HUDEP-2 (cell line): ENCODE data around the gene FAM83B.
"Not testable (repeated sequence)": the region's sequence is repeated elsewhere in the genome, so short reads cannot be mapped to it uniquely, and the experiment has no call there.

Source experiments
- DNase-seq, 76 experiments: peaks; one replicate each; lab custom pipeline; 2025; ENCODE audit not compliant: unreplicated experiment in 76 of 76; lab: John Stamatoyannopoulos, UW

Gene FAM83B

DNA sequence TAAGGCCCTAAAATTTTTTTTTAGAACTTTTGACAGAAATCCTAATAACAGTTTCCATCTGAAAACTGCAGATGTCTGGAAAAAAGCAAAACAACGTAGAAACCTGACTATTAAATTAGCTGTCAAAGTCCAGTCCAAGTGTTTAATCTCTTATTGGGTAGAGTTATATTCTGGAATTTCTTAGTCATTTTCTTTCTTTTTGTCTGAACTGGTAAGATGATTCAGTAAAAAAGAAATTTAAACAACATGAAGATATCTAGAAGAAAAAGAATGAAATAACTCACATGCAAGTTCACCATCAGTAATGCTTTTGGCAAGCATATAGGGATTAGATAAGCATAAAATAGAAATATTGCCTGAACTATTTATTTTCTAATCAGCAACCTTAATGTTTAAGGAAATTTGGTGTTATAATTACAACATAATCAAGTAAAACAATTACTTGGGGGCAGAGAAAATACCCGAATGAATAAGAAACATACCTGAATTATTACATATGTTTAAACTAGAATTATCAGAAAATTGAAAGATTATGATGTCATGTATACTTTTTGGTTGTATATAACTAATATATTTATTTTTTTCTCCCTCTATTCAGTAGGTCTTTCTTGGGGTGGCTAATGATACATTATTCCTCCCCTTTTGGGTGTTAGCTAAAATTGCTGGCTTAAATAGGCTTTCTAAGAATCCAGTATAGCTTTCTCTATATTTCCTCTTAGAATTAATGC lies 51.1 kb downstream of the FAM83B start:
- DNase-seq = no peak

DNA sequence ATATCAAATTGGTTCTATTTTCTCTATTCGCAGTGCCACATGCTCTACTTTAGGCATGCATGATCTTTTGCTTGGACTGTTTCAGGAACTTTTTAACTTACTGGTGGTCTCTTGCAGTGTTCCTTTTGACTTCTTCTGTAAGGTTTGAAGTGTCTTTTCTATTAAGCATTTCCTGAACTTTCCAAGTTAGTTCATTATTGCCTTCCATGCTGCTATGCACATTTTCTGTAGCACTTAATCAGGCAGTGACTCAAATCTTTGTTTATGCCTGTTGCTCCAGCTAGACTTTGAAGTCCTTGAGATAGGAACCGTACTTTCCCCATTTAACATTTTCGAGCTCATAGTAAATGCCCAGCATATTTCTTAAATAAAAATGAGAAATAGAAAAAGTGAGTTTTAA lies 52.2 kb downstream of the FAM83B start:
- no peak for DNase-seq

DNA sequence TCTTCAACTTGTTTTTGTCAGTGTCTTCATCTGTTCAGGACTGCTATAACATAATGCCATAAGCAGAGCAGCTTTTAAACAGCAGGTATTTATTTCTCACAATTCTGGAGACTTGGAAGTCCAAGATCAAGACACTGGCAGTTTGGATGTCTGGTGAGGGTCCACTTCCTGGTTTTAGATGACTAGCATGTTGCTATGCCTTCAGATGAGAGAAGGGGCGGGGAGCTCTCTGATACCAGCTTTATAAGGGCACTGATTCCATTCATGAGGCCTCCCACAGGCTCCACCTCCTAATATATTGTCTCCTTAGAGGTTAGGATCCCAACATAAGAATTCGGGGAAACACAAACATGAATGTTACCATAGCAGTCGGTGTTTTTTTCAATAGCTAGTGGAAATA lies 52.9 kb downstream of the FAM83B start:
- DNase-seq = no peak

GRCh38 chr6:54899986-54900385 lies 53.4 kb downstream of the FAM83B start:
- DNase-seq = no peak

- no peak for DNase-seq
These were observed 54.1 kb downstream of the FAM83B start for GRCh38 chr6:54900666-54901065.

- no peak for DNase-seq
These were observed 57.3 kb downstream of the FAM83B start for GRCh38 chr6:54903884-54904283.

GRCh38 chr6:54907355-54907754 lies 60.8 kb downstream of the FAM83B start:
- no peak for DNase-seq

DNA sequence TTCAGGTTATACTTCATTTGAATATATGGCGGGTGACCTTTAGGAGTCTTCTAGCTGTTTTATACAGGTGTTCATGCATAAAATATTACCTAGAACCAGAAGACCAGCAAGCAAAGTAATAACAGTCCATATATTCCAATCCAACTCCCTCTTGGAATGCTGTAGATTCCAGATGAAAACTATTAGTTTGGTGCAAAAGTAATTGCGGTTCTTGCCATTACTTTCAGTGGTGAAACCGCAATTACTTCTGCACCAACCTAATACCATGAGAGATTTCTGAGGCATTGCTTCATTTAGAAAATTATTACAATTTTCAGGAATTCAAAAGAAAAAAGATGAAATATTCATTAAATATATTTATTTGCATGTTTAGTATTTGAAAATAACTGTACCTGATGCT lies 62.6 kb downstream of the FAM83B start:
- DNase-seq = no peak

- DNase-seq = no peak
These were observed 63.9 kb downstream of the FAM83B start for GRCh38 chr6:54910431-54910884.

GRCh38 chr6:54910921-54911320 lies 64.3 kb downstream of the FAM83B start:
- DNase-seq = no peak

GRCh38 chr6:54913211-54913610 lies 66.6 kb downstream of the FAM83B start:
- no peak for DNase-seq

DNA sequence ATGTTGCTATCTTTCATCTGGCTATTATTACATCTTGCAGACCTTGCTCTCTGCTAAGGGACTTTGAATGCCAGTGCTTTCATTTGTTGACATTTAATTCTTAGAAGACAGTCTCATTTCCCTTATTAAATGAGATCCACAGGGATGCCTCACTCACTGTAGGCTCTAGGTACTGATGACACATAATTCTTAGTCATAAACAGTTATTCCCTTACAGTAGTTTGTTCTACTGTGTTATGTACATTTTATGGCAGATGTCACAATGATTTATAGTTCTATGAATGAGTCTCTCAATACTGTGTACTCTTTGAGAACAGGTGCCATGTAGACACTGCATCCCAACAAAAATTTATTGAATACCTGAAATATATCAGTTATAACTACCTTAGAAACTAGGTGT lies 70.3 kb downstream of the FAM83B start:
- DNase-seq = no peak

- DNase-seq = no peak
These were observed 74.1 kb downstream of the FAM83B start for GRCh38 chr6:54920628-54921027.

DNA sequence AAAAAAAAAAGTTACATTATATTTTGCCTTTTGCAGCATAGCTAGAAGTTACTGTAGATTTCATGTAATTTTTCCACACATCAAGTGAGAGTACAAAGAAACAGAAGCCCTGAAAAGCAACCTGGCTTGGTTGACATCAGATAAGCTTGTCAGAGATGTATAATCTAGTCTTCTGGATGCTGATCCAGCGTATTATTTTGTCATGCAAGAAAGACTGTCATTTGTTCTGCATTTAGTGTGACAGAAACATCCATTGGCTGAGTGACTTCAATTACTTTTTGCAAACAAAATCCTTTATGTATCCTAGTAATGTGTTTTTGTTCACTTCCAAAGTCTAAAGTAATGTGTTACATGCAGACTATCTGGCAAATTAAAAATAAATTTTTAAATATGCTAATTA lies 75.3 kb downstream of the FAM83B start:
- no peak for DNase-seq

DNA sequence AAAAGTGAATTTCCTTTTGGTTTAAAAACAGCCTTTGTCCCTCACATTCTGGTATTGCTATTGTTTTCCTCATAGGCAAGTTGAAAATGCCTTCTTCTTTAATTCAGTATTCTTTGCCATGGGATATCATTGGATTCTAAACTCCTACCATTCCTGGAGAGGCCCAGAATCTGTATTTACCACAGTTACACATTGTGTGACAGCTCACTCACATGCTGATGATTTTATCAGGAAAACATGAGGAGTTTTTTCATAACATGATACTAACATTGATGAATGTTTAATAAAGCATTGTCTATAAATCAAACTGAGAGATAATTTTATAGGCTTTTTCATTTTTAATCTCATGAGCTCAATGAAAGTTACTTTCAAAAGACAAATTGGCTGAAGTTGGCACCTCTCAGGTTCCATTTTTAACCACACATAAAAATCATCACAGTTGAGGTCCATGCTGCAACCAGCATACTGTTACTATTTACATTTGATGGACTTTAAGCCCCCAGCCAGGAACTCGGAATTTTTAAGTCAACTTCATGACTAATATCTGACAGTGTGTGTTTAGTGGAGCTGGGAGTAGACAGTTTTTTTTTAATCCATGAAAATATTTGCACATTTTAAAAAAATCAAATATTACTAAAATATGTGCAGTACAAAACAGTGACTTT lies 82.8 kb downstream of the FAM83B start:
- DNase-seq = no peak

DNA sequence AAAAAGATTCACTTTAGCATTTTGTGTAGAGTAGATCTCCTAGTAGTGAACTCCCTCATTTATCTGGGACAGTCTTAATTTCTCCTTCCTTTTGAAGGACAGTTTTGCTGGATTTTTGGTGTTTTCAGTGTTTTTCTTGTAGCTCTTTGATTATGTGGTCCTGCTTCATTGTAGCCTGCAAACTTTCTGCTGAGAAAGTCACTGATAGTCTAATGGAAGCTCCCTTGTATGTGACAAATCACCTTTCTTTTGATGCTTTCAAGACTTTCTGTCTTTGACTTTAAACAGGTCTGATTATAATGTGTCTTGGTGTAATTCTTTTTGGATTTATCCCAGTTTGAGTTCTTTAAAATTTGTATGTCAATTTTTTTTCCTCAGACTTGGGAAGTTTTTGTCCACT lies 86.1 kb downstream of the FAM83B start:
- DNase-seq = no peak

- no peak for DNase-seq
These were observed 89.2 kb downstream of the FAM83B start for GRCh38 chr6:54935739-54936138.

GRCh38 chr6:54937371-54937770 lies 90.8 kb downstream of the FAM83B start:
- DNase-seq = no peak

- DNase-seq = no peak
These were observed 111.1 kb downstream of the FAM83B start for GRCh38 chr6:54957698-54958097.

DNA sequence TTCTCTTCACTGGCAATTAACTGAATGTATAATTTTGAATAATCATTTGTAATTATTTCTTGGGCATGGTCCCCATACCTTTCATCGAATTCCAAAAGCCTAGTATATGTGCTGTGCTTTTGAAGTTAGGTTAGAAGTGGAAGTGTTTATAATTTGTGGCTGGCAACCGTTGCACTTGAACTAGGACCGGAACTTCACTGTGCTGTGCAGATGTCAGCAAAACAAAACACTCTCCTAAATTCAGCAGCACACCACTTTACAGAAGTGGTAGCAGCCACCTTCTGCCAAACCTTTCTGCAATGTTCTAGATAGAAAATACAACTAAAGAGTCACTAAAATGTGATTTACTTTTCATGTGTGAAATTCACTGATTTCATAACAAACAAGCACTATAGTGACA lies 111.9 kb downstream of the FAM83B start:
- DNase-seq = no peak

DNA sequence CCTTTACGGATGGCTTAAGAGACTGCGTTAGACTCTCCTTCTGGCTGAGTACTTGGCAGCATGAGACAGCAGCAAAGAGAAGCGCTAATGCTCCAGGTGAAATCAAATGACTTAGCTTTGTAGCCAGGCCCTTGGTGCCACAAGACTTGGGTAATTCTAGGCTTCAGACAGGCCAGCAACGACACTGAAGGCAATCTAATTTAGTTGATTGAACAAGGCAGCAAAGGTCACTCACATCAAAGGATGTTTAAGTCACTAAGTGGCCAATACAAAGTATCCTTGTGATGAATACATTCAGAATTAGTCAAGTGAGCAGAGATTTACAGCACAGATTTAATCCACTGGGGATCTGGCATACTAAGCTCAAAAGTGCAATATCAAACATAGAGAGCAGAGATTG lies 113.2 kb downstream of the FAM83B start:
- no peak for DNase-seq

GRCh38 chr6:54961372-54961771 lies 114.8 kb downstream of the FAM83B start:
- DNase-seq = not testable (repeated sequence)
